GM23338 (cell line): ENCODE data around the gene ZNF837. TPM values are rescaled to one million over a fixed set of nuclear protein-coding genes. Genes with fewer than 3 reads are reported as not detected.

Experiments used
- ATAC-seq: fragments of 200-7000 bp; cut with Tn5 transposase; 3 replicates; pipeline ENCODE4 v1.9.1; 2020
- DNase-seq: peaks from one replicate; pipeline ENCODE4 v3.0.0-alpha.2; 2015; ENCODE audit warnings: low spot score
- H2AFZ ChIP-seq: fragments of 200-600 bp; sonication (generic); 2 replicates; pipeline ENCODE4 v1.8.0; 2016; ENCODE audit warnings: antibody characterized with exemption, mild to moderate bottlenecking, moderate library complexity
- H3F3A ChIP-seq: fragments of 200-600 bp; sonication (generic); replicated peaks from 2 replicates; pipeline ENCODE4 v1.8.0; 2017; ENCODE audit warnings: antibody characterized with exemption, mixed run types, low read depth
- H3K27ac ChIP-seq: fragments of 200-600 bp; sonication (generic); 2 replicates; pipeline ENCODE4 v1.6.1; 2016; ENCODE audit warnings: low read depth
- H3K27me3 ChIP-seq: fragments of 200-600 bp; sonication (generic); 2 replicates; pipeline ENCODE4 v1.8.0; 2016; ENCODE audit warnings: mild to moderate bottlenecking, mixed run types, moderate library complexity; ENCODE audit not compliant: insufficient read depth
- H3K36me3 ChIP-seq: fragments of 200-600 bp; sonication (generic); 2 replicates; pipeline ENCODE4 v1.8.0; 2016; ENCODE audit warnings: mild to moderate bottlenecking; ENCODE audit not compliant: insufficient read depth
- H3K4me1 ChIP-seq: fragments of 200-600 bp; sonication (generic); 2 replicates; pipeline ENCODE4 v1.8.0; 2016; ENCODE audit warnings: mild to moderate bottlenecking, moderate library complexity; ENCODE audit not compliant: insufficient read depth
- H3K4me2 ChIP-seq: fragments of 200-600 bp; sonication (generic); 2 replicates; pipeline ENCODE4 v1.7.1; 2017; ENCODE audit warnings: mixed run types
- H3K4me3 ChIP-seq: fragments of 200-600 bp; sonication (generic); 2 replicates; pipeline ENCODE4 v1.6.1; 2016; ENCODE audit warnings: mixed run types
- H3K79me2 ChIP-seq: fragments of 200-600 bp; sonication (generic); replicated peaks from 2 replicates; pipeline ENCODE4 v1.8.0; 2017; ENCODE audit warnings: mild to moderate bottlenecking; ENCODE audit not compliant: insufficient read depth
- H3K9me2 ChIP-seq: fragments of 200-600 bp; sonication (generic); 2 replicates; pipeline ENCODE4 v1.8.0; 2017; ENCODE audit not compliant: insufficient read depth
- H4K20me1 ChIP-seq: fragments of 200-600 bp; sonication (generic); replicated peaks from 2 replicates; pipeline ENCODE4 v1.8.0; 2017; ENCODE audit warnings: mild to moderate bottlenecking; ENCODE audit not compliant: insufficient read depth
- H3K27ac Mint-ChIP-seq: 2 replicates; pipeline ENCODE4 v1.8.0; 2020; ENCODE audit warnings: inconsistent platforms, mild to moderate bottlenecking, moderate library complexity, mixed read lengths
- H3K27me3 Mint-ChIP-seq: 3 replicates; pipeline ENCODE4 v1.8.0; 2022; ENCODE audit warnings: low read depth, mild to moderate bottlenecking, moderate library complexity, mixed read lengths, inconsistent platforms; ENCODE audit not compliant: insufficient read depth, poor library complexity
- H3K36me3 Mint-ChIP-seq: 3 replicates; pipeline ENCODE4 v1.8.0; 2021; ENCODE audit warnings: low read depth, mild to moderate bottlenecking, inconsistent platforms, moderate library complexity, mixed read lengths
- H3K4me1 Mint-ChIP-seq: 3 replicates; pipeline ENCODE4 v1.8.0; 2020; ENCODE audit warnings: mild to moderate bottlenecking, inconsistent platforms, mixed read lengths
- H3K4me3 Mint-ChIP-seq: 3 replicates; pipeline ENCODE4 v1.8.0; 2021; ENCODE audit warnings: moderate library complexity, mild to moderate bottlenecking, inconsistent platforms, mixed read lengths
- H3K9me3 Mint-ChIP-seq: 3 replicates; pipeline ENCODE4 v1.8.0; 2020; ENCODE audit warnings: moderate library complexity, mild to moderate bottlenecking, inconsistent platforms, mixed read lengths
- CREB1 ChIP-seq: fragments of 250-450 bp; sonication (Bioruptor Pico); IDR thresholded peaks from 2 replicates; pipeline ENCODE4 v1.5.0; 2020; ENCODE audit warnings: low read depth, mild to moderate bottlenecking, moderate library complexity
- EZH2 ChIP-seq: fragments of 200-600 bp; sonication (generic); IDR thresholded peaks from one replicate; pipeline ENCODE4 v1.8.0; 2017; ENCODE audit warnings: antibody characterized with exemption, mild to moderate bottlenecking, low read depth; ENCODE audit not compliant: unreplicated experiment
- EZH2phosphoT487 ChIP-seq: fragments of 200-600 bp; sonication (generic); IDR thresholded peaks from one replicate; pipeline ENCODE4 v1.8.1; 2018; ENCODE audit warnings: antibody characterized with exemption; ENCODE audit not compliant: unreplicated experiment
- NANOG ChIP-seq: IDR thresholded peaks from 2 replicates; pipeline ENCODE4 v1.6.1; 2016; ENCODE audit warnings: antibody characterized with exemption, borderline replicate concordance
- POLR2AphosphoS5 ChIP-seq: IDR thresholded peaks from 2 replicates; pipeline ENCODE4 v1.6.1; 2016; ENCODE audit warnings: antibody characterized with exemption, low read depth
- ZNF114 ChIP-seq: fragments of 250-450 bp; sonication (Bioruptor Pico); IDR thresholded peaks from 2 replicates; pipeline ENCODE4 v1.5.0; 2020; ENCODE audit warnings: mild to moderate bottlenecking, moderate library complexity
- ZNF331 ChIP-seq: fragments of 250-450 bp; sonication (Bioruptor Pico); IDR thresholded peaks from 2 replicates; pipeline ENCODE4 v1.5.0; 2020; ENCODE audit warnings: low read depth, mild to moderate bottlenecking, moderate library complexity
- ZNF462 ChIP-seq: fragments of 250-450 bp; sonication (Bioruptor Pico); IDR thresholded peaks from 2 replicates; pipeline ENCODE4 v1.5.0; 2020; ENCODE audit warnings: mild to moderate bottlenecking, moderate library complexity
- polyA plus RNA-seq: library from polyadenylated mRNA; unstranded; fragments of >200 nt; fragmentation: Nextera tagmentation; extraction: Ambion mirVana; gene quantifications from 2 replicates; pipeline ENCODE4 v1.2.1, GENCODE V29; 2016
- total RNA-seq: library from RNA; depleted of rRNA; stranded (reverse); fragments of >200 nt; shearing (Covaris generic); gene quantifications from 2 replicates; pipeline ENCODE4 v1.2.3, GENCODE V29; 2014

The ZNF837 gene
- total and polyA plus RNA-seq, 2 experiments from 2014 or later, result 3.1 to 11.0 TPM

DNA sequence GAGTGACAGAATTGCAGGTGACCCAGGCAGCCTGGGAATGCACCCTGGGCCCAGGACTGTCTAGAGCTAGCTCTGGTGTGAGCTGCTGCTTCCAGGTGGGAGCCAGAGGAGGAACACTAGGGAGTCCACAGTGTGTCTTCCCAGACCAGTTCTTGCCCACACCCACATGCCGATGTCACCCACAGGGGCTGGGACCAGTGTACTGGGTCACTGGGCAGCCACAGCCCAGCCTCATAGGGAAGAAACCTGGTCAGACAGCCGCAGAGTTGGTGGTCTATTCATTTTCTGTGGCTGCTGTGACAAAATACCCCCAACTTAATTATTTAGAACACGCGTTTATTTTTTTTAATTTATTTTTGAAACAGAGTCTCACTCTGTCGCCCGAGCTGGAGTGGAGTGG lies 17.7 kb upstream of the ZNF837 start:
- Mint-ChIP-seq H3K27me3 (peaks cover 37% of the 10 kb centered on the region), H3K27ac (no peak overlapping the region), H3K36me3 (peaks cover 17% of the 10 kb centered on the region), H3K9me3 (no peaks in the 10 kb centered on the region; the same call in 2 of the 3 replicates), H3K4me1 (peaks cover 14% of the 10 kb centered on the region), H3K4me3 (no peak overlapping the region)
- Histone ChIP-seq H3K4me1 (peaks cover 5% of the 10 kb centered on the region; the same call in 1 of the 2 replicates), H4K20me1 (peaks cover 5% of the 10 kb centered on the region; the same call in 1 of the 2 replicates), H3K36me3 (peaks cover 6% of the 10 kb centered on the region; the same call in 1 of the 2 replicates), H3K4me2 (no peak overlapping the region), H2AFZ (no peak overlapping the region), H3K4me3 (no peak overlapping the region), H3F3A (peaks cover 31% of the 10 kb centered on the region), H3K27me3 (peaks cover 21% of the 10 kb centered on the region), H3K9me2 (no peaks in the 10 kb centered on the region), H3K27ac (no peak overlapping the region), H3K79me2 (no peaks in the 10 kb centered on the region)
- no peak for DNase-seq
- TF ChIP-seq NANOG, result no peak
- TF ChIP-seq EZH2, result no peak
- no peak for TF ChIP-seq ZNF462 (CRISPR knock-in tag)
- no peak for TF ChIP-seq CREB1 (CRISPR knock-in tag)
- TF ChIP-seq ZNF331, result no peak
- TF ChIP-seq POLR2AphosphoS5, result no peak
- no peak for ATAC-seq

DNA sequence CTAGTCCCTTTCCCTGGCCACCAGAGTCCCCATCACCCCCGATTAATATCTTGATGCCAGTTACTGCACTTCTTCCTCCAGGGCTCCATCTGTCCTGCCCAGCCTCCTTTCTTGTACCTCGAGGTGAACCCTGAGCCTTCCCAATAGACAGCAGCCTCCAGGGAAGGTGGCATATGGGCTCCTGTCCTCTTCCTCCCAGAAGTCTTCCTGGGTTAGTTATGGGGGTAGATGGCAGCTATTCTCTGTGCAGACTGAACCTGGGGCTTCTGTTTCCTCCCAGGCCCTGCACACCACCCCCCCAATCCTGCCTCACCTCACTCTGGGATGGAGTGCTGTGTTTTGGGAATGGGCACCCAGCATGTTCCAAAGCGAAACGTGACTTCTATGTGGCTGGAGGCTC lies 17.3 kb upstream of the ZNF837 start:
- Mint-ChIP-seq H3K4me1 (peaks cover 14% of the 10 kb centered on the region), H3K27ac (no peak overlapping the region), H3K9me3 (no peaks in the 10 kb centered on the region; the same call in 2 of the 3 replicates), H3K36me3 (peaks cover 21% of the 10 kb centered on the region), H3K27me3 (peaks cover 37% of the 10 kb centered on the region), H3K4me3 (no peak overlapping the region)
- ATAC-seq, result no peak
- H3K4me2 ChIP-seq, result no peak overlapping the region
- H3K4me1 ChIP-seq, result peaks cover 5% of the 10 kb centered on the region; the same call in 1 of the 2 replicates
- H4K20me1 ChIP-seq, result peaks cover 8% of the 10 kb centered on the region; the same call in 1 of the 2 replicates
- H3K9me2 ChIP-seq, result no peaks in the 10 kb centered on the region
- H2AFZ ChIP-seq, result no peak overlapping the region
- H3K27ac ChIP-seq, result no peak overlapping the region
- H3F3A ChIP-seq, result peaks cover 36% of the 10 kb centered on the region
- H3K27me3 ChIP-seq, result peaks cover 21% of the 10 kb centered on the region
- peaks cover 8% of the 10 kb centered on the region; the same call in 1 of the 2 replicates for H3K36me3 ChIP-seq
- no peak for DNase-seq
- H3K79me2 ChIP-seq, result no peaks in the 10 kb centered on the region
- H3K4me3 ChIP-seq, result no peak overlapping the region
- TF ChIP-seq ZNF114 (CRISPR knock-in tag), result no peak
- TF ChIP-seq ZNF331, result no peak
- no peak for TF ChIP-seq NANOG
- TF ChIP-seq EZH2phosphoT487, result no peak
